HEK293T (cell line): ENCODE data around the gene ARHGAP27.

ENCODE experiments used
- ARNT ChIP-seq: fragments of 450-650 bp; IDR thresholded peaks from 2 replicates; pipeline ENCODE4 v1.6.1; 2017; ENCODE audit warnings: mild to moderate bottlenecking
- BHLHE40 ChIP-seq: fragments of 450-650 bp; IDR thresholded peaks from 2 replicates; pipeline ENCODE4 v1.6.1; 2016; ENCODE audit warnings: mild to moderate bottlenecking, moderate library complexity, borderline replicate concordance
- FOXM1 ChIP-seq: fragments of 450-650 bp; IDR thresholded peaks from 2 replicates; pipeline ENCODE4 v1.6.1; 2017; ENCODE audit warnings: mild to moderate bottlenecking, borderline replicate concordance
- SUZ12 ChIP-seq: fragments of 450-650 bp; IDR thresholded peaks from 2 replicates; pipeline ENCODE4 v1.6.1; 2016; ENCODE audit warnings: mild to moderate bottlenecking

DNA sequence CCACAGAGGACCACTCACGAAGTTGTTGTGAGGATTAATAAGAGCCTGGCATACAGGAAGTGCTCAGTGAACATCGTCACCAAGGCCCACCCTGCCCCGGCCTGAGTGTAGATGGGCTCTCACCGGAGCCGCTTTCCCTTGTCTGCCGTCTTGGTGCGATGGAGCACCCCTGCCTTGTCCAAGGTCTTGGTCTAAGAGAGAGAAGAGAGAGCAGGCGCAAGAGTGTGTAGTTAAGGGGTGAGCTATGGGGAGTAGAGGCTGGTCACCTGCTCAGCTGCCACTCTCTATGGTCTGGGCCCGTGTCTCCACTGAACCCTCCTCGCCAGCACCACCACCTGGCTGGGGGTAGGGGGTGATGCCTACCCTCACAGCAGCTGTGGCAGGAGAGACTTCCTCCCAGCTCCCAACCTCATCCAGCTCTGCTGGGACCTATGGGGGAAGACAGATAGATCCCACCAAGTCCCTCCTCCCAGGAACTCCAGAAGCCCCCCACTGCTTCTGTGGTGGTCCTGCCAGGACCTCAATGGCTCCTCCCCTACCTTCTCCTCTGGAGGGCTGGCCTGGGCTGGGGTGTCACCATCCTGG lies 28.7 kb downstream of the ARHGAP27 start:
- no peak for TF ChIP-seq SUZ12
- no peak for TF ChIP-seq BHLHE40
- TF ChIP-seq ARNT, result no peak
- no peak for TF ChIP-seq FOXM1
